Natural killer cell (primary cell): ENCODE results near the gene DCAF7. TPM values are rescaled to one million over a fixed set of nuclear protein-coding genes. Genes with fewer than 3 reads are reported as not detected.

Experiments used
- ATAC-seq, 3 donors: fragments of 150-1000 bp in 2 of 3; fragments of 200-7000 bp in 1 of 3; cut with Tn5 transposase; 1 replicate in 1 of 3; 2 replicates in 2 of 3; pipeline ENCODE4 v1.10.0; 2021; ENCODE audit warnings: mild to moderate bottlenecking in 2 of 3, moderate library complexity in 2 of 3
- DNase-seq, 2 donors: peaks; one replicate each; pipeline versions ENCODE4 v3.0.0 to v3.0.0-alpha.2; 2013 to 2021; ENCODE audit warnings: mixed read lengths in 1 of 2
- H3K27ac ChIP-seq: one replicate; pipeline ENCODE4 v1.5.1; 2013; ENCODE audit warnings: mild to moderate bottlenecking, low read length
- H3K27me3 ChIP-seq: one replicate; pipeline ENCODE4 v1.6.1; 2013; ENCODE audit warnings: low read length; ENCODE audit not compliant: control insufficient read depth, insufficient read depth
- H3K36me3 ChIP-seq: one replicate; pipeline ENCODE4 v1.6.1; 2013; ENCODE audit warnings: low read length; ENCODE audit not compliant: control insufficient read depth, insufficient read depth
- H3K4me1 ChIP-seq: one replicate; pipeline ENCODE4 v1.6.1; 2013; ENCODE audit warnings: low read length; ENCODE audit not compliant: control insufficient read depth, insufficient read depth
- H3K4me3 ChIP-seq: one replicate; pipeline ENCODE4 v1.5.1; 2013; ENCODE audit warnings: low read length
- H3K9me3 ChIP-seq: one replicate; pipeline ENCODE4 v1.6.1; 2013; ENCODE audit warnings: low read length; ENCODE audit not compliant: control insufficient read depth, insufficient read depth
- H3K27ac Mint-ChIP-seq, 2 donors: one replicate each; pipeline ENCODE4 v1.8.0; 2022; ENCODE audit warnings: mild to moderate bottlenecking in 2 of 2, mixed read lengths in 2 of 2, moderate library complexity in 1 of 2
- H3K27me3 Mint-ChIP-seq, 2 donors: one replicate each; pipeline ENCODE4 v1.8.0; 2022; ENCODE audit warnings: low read depth in 2 of 2, mixed read lengths in 2 of 2
- H3K36me3 Mint-ChIP-seq: one replicate; pipeline ENCODE4 v1.8.0; 2022; ENCODE audit warnings: mixed read lengths
- H3K4me1 Mint-ChIP-seq, 2 donors: one replicate each; pipeline ENCODE4 v1.8.0; 2022; ENCODE audit warnings: mixed read lengths in 2 of 2
- H3K4me3 Mint-ChIP-seq: one replicate; pipeline ENCODE4 v1.8.0; 2022; ENCODE audit warnings: mild to moderate bottlenecking, moderate library complexity, mixed read lengths
- H3K9me3 Mint-ChIP-seq, 2 donors: one replicate each; pipeline ENCODE4 v1.8.0; 2022; ENCODE audit warnings: mixed read lengths in 2 of 2
- CTCF ChIP-seq: fragments of 200-600 bp; IDR thresholded peaks from one replicate; pipeline ENCODE4 v1.8.0; 2022; ENCODE audit warnings: antibody characterized with exemption
- WGBS: methylation state at CpG from one replicate; pipeline ENCODE4 v1.1.7; 2013; ENCODE audit warnings: missing lambda C conversion rate; ENCODE audit not compliant: insufficient coverage; 5-methylcytosine and 5-hydroxymethylcytosine counted together
- intact Hi-C: fragments of 100-400 bp; cut with micrococcal nuclease; formaldehyde crosslinking; loops from one replicate; pipeline ENCODE4 v1.14.2; 2022
- total RNA-seq, 4 donors: library from RNA; stranded (reverse); fragments of 120-200 nt in 1 of 4; gene quantifications; one replicate each; pipeline versions ENCODE4 v1.2.3 to v1.2.4, GENCODE V29; 2013 to 2022

Gene DCAF7
- total RNA-seq, 3 donors from 2014 or later (not counting 1 experiment from before 2014, with no cell fraction given), result 55.5 to 83.5 (median 72.2) TPM

GRCh38 chr17:63542942-63543821, 7.1 kb upstream of the DCAF7 start:
- Histone ChIP-seq H3K4me3 (no peak overlapping the region), H3K27ac (no peak overlapping the region), H3K9me3 (no peaks in the 10 kb centered on the region), H3K36me3 (no peaks in the 10 kb centered on the region), H3K4me1 (no peaks in the 10 kb centered on the region), H3K27me3 (peaks cover 5% of the 10 kb centered on the region)
- no peaks in the 10 kb centered on the region for H3K36me3 Mint-ChIP-seq
- no peaks in the 10 kb centered on the region for H3K9me3 Mint-ChIP-seq
- DNase-seq, result no peak
- H3K4me3 Mint-ChIP-seq, result no peak overlapping the region
- peaks cover 16 to 19% of the 10 kb centered on the region in 2 donors for H3K27me3 Mint-ChIP-seq
- 82% methylated on average over 15 of the region's 15 CpGs for WGBS
- intact Hi-C loops, result no loop called here
- no peak for TF ChIP-seq CTCF
- ATAC-seq, result no peak
- no peak overlapping the region for H3K27ac Mint-ChIP-seq
- no peaks in the 10 kb centered on the region for H3K4me1 Mint-ChIP-seq

GRCh38 chr17:63543822-63544420, 6.4 kb upstream of the DCAF7 start:
- Mint-ChIP-seq H3K4me1 (no peaks in the 10 kb centered on the region), H3K27me3 (peaks cover 11 to 12% of the 10 kb centered on the region in 2 donors), H3K36me3 (no peaks in the 10 kb centered on the region), H3K27ac (no peak overlapping the region), H3K9me3 (no peaks in the 10 kb centered on the region), H3K4me3 (no peak overlapping the region)
- H3K4me1 ChIP-seq, result no peaks in the 10 kb centered on the region
- H3K27ac ChIP-seq, result no peak overlapping the region
- peaks cover 4% of the 10 kb centered on the region for H3K27me3 ChIP-seq
- no peaks in the 10 kb centered on the region for H3K36me3 ChIP-seq
- DNase-seq (no peak), ATAC-seq (no peak)
- no peak overlapping the region for H3K4me3 ChIP-seq
- intact Hi-C loops, result no loop called here
- H3K9me3 ChIP-seq, result no peaks in the 10 kb centered on the region
- no peak for TF ChIP-seq CTCF

- 92% methylated on average over 13 of the region's 13 CpGs for WGBS
- peaks cover 4 to 5% of the 10 kb centered on the region in 2 donors for H3K27me3 Mint-ChIP-seq
- no peak overlapping the region for H3K27ac ChIP-seq
- no peaks in the 10 kb centered on the region for H3K27me3 ChIP-seq
- no peaks in the 10 kb centered on the region for H3K36me3 Mint-ChIP-seq
- DNase-seq, result no peak
- no peak overlapping the region for H3K27ac Mint-ChIP-seq
- H3K9me3 Mint-ChIP-seq, result no peaks in the 10 kb centered on the region
- ATAC-seq, result no peak
- H3K4me3 Mint-ChIP-seq, result no peak overlapping the region
- H3K9me3 ChIP-seq, result no peaks in the 10 kb centered on the region
- TF ChIP-seq CTCF, result no peak
- intact Hi-C loops, result no loop called here
- H3K36me3 ChIP-seq, result no peaks in the 10 kb centered on the region
- peaks cover 0 to 3% of the 10 kb centered on the region in 2 donors for H3K4me1 Mint-ChIP-seq
- no peak overlapping the region for H3K4me3 ChIP-seq
- peaks cover 7% of the 10 kb centered on the region for H3K4me1 ChIP-seq
Observed at GRCh38 chr17:63544467-63545301, 5.6 kb upstream of the DCAF7 start.
